HepG2 (cell line): Measurements from ENCODE around the gene NFE2L3. TPM values are rescaled to one million over a fixed set of nuclear protein-coding genes. Genes with fewer than 3 reads are reported as not detected.
A peak's percentile ranks its signal among the peaks of the same experiment; 100 is the strongest.

Experiments
- ATAC-seq: fragments of 200-7000 bp; cut with Tn5 transposase; 3 replicates; pipeline ENCODE4 v1.9.1; 2020; ENCODE audit warnings: mild to moderate bottlenecking, moderate library complexity
- BruUV-seq: library from RNA; stranded (reverse); fragments of 400-500 nt; replicated peaks from 2 replicates; lab custom pipeline; 2021; lab: Mats Ljungman, UMichigan
- CTCF ChIA-PET: fragments of 300-600 bp; formaldehyde crosslinking; extraction: SDS; loops from one replicate; lab custom pipeline; 2021; ENCODE audit warnings: low total read pairs, inconsistent platforms, low intra/inter-chr PET ratio; lab: Yijun Ruan, JAX
- POLR2A ChIA-PET: fragments of 350-600 bp; sonication (Branson Sonifier 250); formaldehyde crosslinking; loops from one replicate; lab custom pipeline; 2020; ENCODE audit warnings: antibody characterized with exemption, inconsistent platforms; lab: Yijun Ruan, JAX
- DNase-seq: peaks from one replicate; pipeline ENCODE4 v3.0.0-alpha.2; 2015; ENCODE audit warnings: low spot score
- FAIRE-seq: peaks from 3 replicates; lab custom pipeline; 2011; peaks lifted over from hg19 to GRCh38; lab: Jason Lieb, UNC
- H2AFZ ChIP-seq: one replicate; pipeline ENCODE4 v1.6.1; 2011; ENCODE audit warnings: low read length, inconsistent platforms
- H3K27ac ChIP-seq: fragments of 300-600 bp; 3 replicates; pipeline ENCODE4 v1.8.0; 2011; ENCODE audit warnings: mixed run types, mild to moderate bottlenecking, mixed read lengths, low read length, inconsistent platforms; ENCODE audit not compliant: insufficient read depth; ENCODE audit errors: extremely low read length
- H3K27me3 ChIP-seq, 2 experiments: fragments of 200-600 bp in 1 of 2; 2 replicates in 1 of 2; 3 replicates in 1 of 2; pipeline versions ENCODE4 v1.6.0 to v1.8.0; 2011; ENCODE audit warnings: low read length in 2 of 2, mild to moderate bottlenecking in 2 of 2, moderate library complexity in 2 of 2, inconsistent platforms in 1 of 2; ENCODE audit not compliant: insufficient read depth in 2 of 2, control insufficient read depth in 1 of 2
- H3K36me3 ChIP-seq, 2 experiments: fragments of 200-600 bp in 1 of 2; replicated peaks in 1 of 2; 2 replicates in 1 of 2; 3 replicates in 1 of 2; pipeline versions ENCODE4 v1.5.1 to v1.8.0; 2011; ENCODE audit warnings: low read length in 2 of 2, inconsistent platforms in 1 of 2; ENCODE audit not compliant: insufficient read depth in 2 of 2, control insufficient read depth in 1 of 2
- H3K4me1 ChIP-seq: 2 replicates; pipeline ENCODE4 v1.5.1; 2012; ENCODE audit warnings: low read length, inconsistent platforms; ENCODE audit not compliant: insufficient read depth
- H3K4me2 ChIP-seq: 2 replicates; pipeline ENCODE4 v1.6.0; 2011; ENCODE audit warnings: low read depth, low read length, inconsistent platforms
- H3K4me3 ChIP-seq, 3 experiments: fragments of 200-600 bp in 1 of 3; sonication (generic), shearing (Covaris generic) in 1 of 3; replicated peaks in 1 of 3; 2 replicates each; pipeline ENCODE4 v1.5.1; 2011 to 2016; ENCODE audit warnings: low read length in 3 of 3, inconsistent platforms in 2 of 3, low read depth in 2 of 3, mild to moderate bottlenecking in 2 of 3, control low read depth in 1 of 3, mixed read lengths in 1 of 3; ENCODE audit not compliant: insufficient read depth in 1 of 3
- H3K79me2 ChIP-seq: one replicate; pipeline ENCODE4 v1.6.1; 2011; ENCODE audit warnings: low read length, inconsistent platforms; ENCODE audit not compliant: insufficient read depth
- H3K9ac ChIP-seq: 2 replicates; pipeline ENCODE4 v1.6.0; 2011; ENCODE audit warnings: mild to moderate bottlenecking, low read depth, low read length, inconsistent platforms; ENCODE audit not compliant: insufficient read depth
- H3K9me3 ChIP-seq: 2 replicates; pipeline ENCODE4 v1.5.1; 2012; ENCODE audit warnings: mild to moderate bottlenecking, low read length
- H4K20me1 ChIP-seq: 2 replicates; pipeline ENCODE4 v1.6.0; 2011; ENCODE audit warnings: inconsistent platforms, mild to moderate bottlenecking, low read length, moderate library complexity; ENCODE audit not compliant: insufficient read depth
- CEBPB ChIP-seq: IDR thresholded peaks from 2 replicates; pipeline ENCODE4 v1.6.1; 2011; ENCODE audit warnings: low read depth, low read length, improper control_type of control experiment, borderline replicate concordance
- DNMT3B ChIP-seq: conservative IDR thresholded peaks from 2 replicates; pipeline ENCODE4 v1.6.1; 2016; ENCODE audit warnings: missing biosample characterization, control low read depth
- ETS1 ChIP-seq: sonication (generic); formaldehyde crosslinking; IDR thresholded peaks from 2 replicates; pipeline ENCODE4 v1.4.0; 2020; ENCODE audit warnings: missing genetic modification reagents
- FOXA3 ChIP-seq: IDR thresholded peaks from 2 replicates; pipeline ENCODE4 v1.6.1; 2016; ENCODE audit warnings: missing genetic modification reagents, missing compliant biosample characterization
- ISL2 ChIP-seq: sonication (generic); formaldehyde crosslinking; IDR thresholded peaks from 2 replicates; pipeline ENCODE4 v1.5.0; 2020; ENCODE audit warnings: missing genetic modification reagents
- KMT2B ChIP-seq: IDR thresholded peaks from 2 replicates; pipeline ENCODE4 v1.6.1; 2016; ENCODE audit warnings: missing genetic modification reagents, missing compliant biosample characterization
- MBD4 ChIP-seq: IDR thresholded peaks from 2 replicates; pipeline ENCODE4 v1.6.1; 2012; ENCODE audit warnings: low read length, inconsistent platforms, borderline replicate concordance
- PAXIP1 ChIP-seq: sonication (generic); formaldehyde crosslinking; conservative IDR thresholded peaks from 2 replicates; pipeline ENCODE4 v1.4.0; 2020; ENCODE audit warnings: mild to moderate bottlenecking, missing genetic modification reagents, moderate library complexity
- XBP1 ChIP-seq: sonication (generic); formaldehyde crosslinking; IDR thresholded peaks from 2 replicates; pipeline ENCODE4 v1.5.0; 2020; ENCODE audit warnings: missing genetic modification reagents
- ZC3H4 ChIP-seq: sonication (generic); formaldehyde crosslinking; IDR thresholded peaks from 2 replicates; pipeline ENCODE4 v1.4.0; 2020; ENCODE audit warnings: missing genetic modification reagents, borderline replicate concordance
- ZKSCAN8 ChIP-seq: IDR thresholded peaks from 2 replicates; pipeline ENCODE4 v1.6.1; 2016; ENCODE audit warnings: borderline replicate concordance, missing genetic modification reagents, missing compliant biosample characterization
- ZNF253 ChIP-seq: sonication (generic); formaldehyde crosslinking; IDR thresholded peaks from 2 replicates; pipeline ENCODE4 v1.8.0; 2022; ENCODE audit warnings: mild to moderate bottlenecking, missing genetic modification reagents, borderline replicate concordance
- ZNF275 ChIP-seq: sonication (generic); formaldehyde crosslinking; IDR thresholded peaks from 2 replicates; pipeline ENCODE4 v1.8.0; 2022; ENCODE audit warnings: missing genetic modification reagents, mild to moderate bottlenecking, inconsistent platforms, borderline replicate concordance
- ZNF678 ChIP-seq: sonication (generic); formaldehyde crosslinking; IDR thresholded peaks from 2 replicates; pipeline ENCODE4 v1.4.0; 2020; ENCODE audit warnings: mild to moderate bottlenecking, missing genetic modification reagents
- ZNF691 ChIP-seq: sonication (generic); formaldehyde crosslinking; IDR thresholded peaks from 2 replicates; pipeline ENCODE4 v1.4.0; 2020; ENCODE audit warnings: missing genetic modification reagents, low read depth, mild to moderate bottlenecking, borderline replicate concordance
- WGBS: methylation state at CpG from one replicate; pipeline ENCODE4 v1.1.6; 2017; ENCODE audit warnings: low lambda C conversion rate; 5-methylcytosine and 5-hydroxymethylcytosine counted together
- in situ Hi-C: cut with HindIII; loops from 2 replicates; pipeline ENCODE4 v1.10.0; 2017; ENCODE audit warnings: low pct_unique_long_range_greater_than_20kb; ENCODE audit not compliant: extremely low pct_ligation_motif_present
- intact Hi-C: fragments of 100-400 bp; cut with micrococcal nuclease; formaldehyde crosslinking; loops from one replicate; pipeline ENCODE4 v1.10.0; 2022; ENCODE audit not compliant: unreplicated experiment
- polyA plus RNA-seq, 8 experiments: library from polyadenylated mRNA; depleted of rRNA in 3 of 8; stranded (reverse) in 7 of 8; unstranded in 1 of 8; fragments of >200 nt; fragmentation: Illumina TruSeq in 4 of 8; extraction: Trizol in 4 of 8; gene quantifications; 2 replicates each; pipeline versions ENCODE4 v1.2.1 to v1.2.3, GENCODE V29; 2011 to 2016; ENCODE audit warnings: low read depth in 4 of 8, missing spikeins in 1 of 8, mixed read lengths in 1 of 8; ENCODE audit not compliant: insufficient read depth in 1 of 8
- total RNA-seq, 5 experiments: library from RNA; depleted of rRNA; stranded (reverse); fragments of >200 nt; fragmentation: Illumina TruSeq; extraction: Trizol; gene quantifications; 2 replicates each; pipeline ENCODE4 v1.2.3, GENCODE V29; 2016; ENCODE audit warnings: low read depth in 1 of 5

NFE2L3 gene
- total and polyA plus RNA-seq, 2 of the 13 experiments (the other 11 are each of a cell fraction or from before 2014, with no cell fraction given): 11.4 to 19.4 TPM

GRCh38 chr7:26187380-26188205 is 35.6 kb downstream of the NFE2L3 start:
- H2AFZ ChIP-seq: no peak overlapping the region
- peaks cover 20% of the 10 kb centered on the region for H3K4me1 ChIP-seq
- peaks cover 62% of the 10 kb centered on the region for H4K20me1 ChIP-seq
- H3K9me3 ChIP-seq: no peaks in the 10 kb centered on the region
- FAIRE-seq: no peak
- no peak overlapping the region for H3K9ac ChIP-seq
- no peak overlapping the region for H3K4me3 ChIP-seq
- in situ Hi-C loops: loop anchor here (10.0 kb wide), 1 partner anchor 93 kb away; no protein-coding TSS in a partner anchor
- no TSS peak for BruUV-seq
- H3K4me2 ChIP-seq: no peak overlapping the region
- peak; percentile 2 for ATAC-seq
- intact Hi-C loops: no loop called here
- no peak overlapping the region for H3K27ac ChIP-seq
- H3K27me3 ChIP-seq: no peaks in the 10 kb centered on the region
- H3K36me3 ChIP-seq: peaks cover 6 to 28% of the 10 kb centered on the region in 2 experiments
- ChIA-PET CTCF (no interaction called here), POLR2A (interaction anchor here (1.9 to 3.4 kb wide), 5 partner anchors 12 to 36 kb away, joined by 5 to 40 read pairs (median 12); partner anchors contain the start of genes CBX3, HNRNPA2B1 and NFE2L3)
- H3K79me2 ChIP-seq: peaks cover 2% of the 10 kb centered on the region
- DNase-seq: no peak
- 95% methylated on average over 11 of the region's 11 CpGs for WGBS
- TF ChIP-seq ZNF678 (CRISPR knock-in tag) (no peak), ETS1 (CRISPR knock-in tag) (no peak), PAXIP1 (CRISPR knock-in tag) (no peak), ZC3H4 (peak; percentile 37; the same call in 1 of the 2 replicates), XBP1 (no peak), ISL2 (no peak), ZNF275 (no peak), KMT2B (CRISPR knock-in tag) (no peak), MBD4 (peak; percentile 64), CEBPB (peak; percentile 77), ZKSCAN8 (no peak), ZNF691 (no peak), FOXA3 (CRISPR knock-in tag) (no peak), ZNF253 (CRISPR knock-in tag) (no peak), DNMT3B (0 out of 2 replicates have a peak, but pooled peaks have one; percentile 38)
